Measurements from ENCODE around the gene ROCK2.

- TF ChIP-seq ZNF488 (tag by site-specific recombination; IDR thresholded peaks at IDR 0.05) = no peak
- no peak for TF ChIP-seq REST (tag by site-specific recombination; IDR thresholded peaks at IDR 0.05)
- no peak for TF ChIP-seq ZNF555 (tag by site-specific recombination; conservative IDR thresholded peaks at IDR 0.05)
- no peak for TF ChIP-seq ZNF514 (tag by site-specific recombination; IDR thresholded peaks at IDR 0.05)
- TF ChIP-seq ZNF423 (tag by site-specific recombination; IDR thresholded peaks at IDR 0.05) = no peak
- no peak for TF ChIP-seq CTCF (tag by site-specific recombination; IDR thresholded peaks at IDR 0.05)
- TF ChIP-seq ZNF311 (tag by site-specific recombination; IDR thresholded peaks at IDR 0.05; ENCODE audit: borderline replicate concordance) = no peak
- no peak for TF ChIP-seq ZNF394 (tag by site-specific recombination; IDR thresholded peaks at IDR 0.05; ENCODE audit: borderline replicate concordance)
Measured at GRCh38 chr2:11298592-11298991, 45.8 kb downstream of the ROCK2 start.

All from HEK293 (cell line).